ENCODE data around the gene MYBBP1A. TPM values are rescaled to one million over a fixed set of nuclear protein-coding genes. Genes with fewer than 3 reads are reported as not detected.

MYBBP1A gene
- total RNA-seq, 1 experiment from 2014 or later, result 163 TPM

DNA sequence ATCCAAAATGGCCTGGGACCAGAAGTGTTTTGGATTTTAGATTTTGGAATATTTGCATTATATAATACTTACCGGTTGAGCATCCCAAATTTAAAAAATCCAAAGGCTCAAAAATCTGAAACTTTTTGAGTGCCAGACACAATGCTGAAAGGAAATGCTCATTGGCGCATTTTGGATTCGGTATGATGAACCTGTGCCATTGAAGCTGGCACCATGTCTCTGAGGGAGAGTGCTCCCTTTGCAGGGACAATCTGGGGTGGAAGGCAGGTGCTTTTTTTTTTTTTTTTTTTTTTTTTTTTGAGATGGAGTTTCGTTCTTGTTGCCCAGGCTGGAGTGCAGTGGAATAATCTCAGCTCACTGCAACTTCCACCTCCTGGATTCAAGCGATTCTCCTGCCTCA lies 46.9 kb upstream of the MYBBP1A start:
- Mint-ChIP-seq H3K36me3 (no peaks in the 10 kb centered on the region), H3K27me3 (ENCODE audit: low read depth) (no peaks in the 10 kb centered on the region), H3K27ac (no peak overlapping the region), H3K9me3 (no peaks in the 10 kb centered on the region), H3K4me1 (peaks cover 27% of the 10 kb centered on the region), H3K4me3 (no peak overlapping the region)
- ChIA-PET CTCF (interaction anchor here (0.7 to 2.2 kb wide), 2 partner anchors 35 to 99 kb away, joined by 5 to 9 read pairs; no protein-coding TSS in a partner anchor), POLR2A (no interaction called here)
- ATAC-seq, result no peak
- no peak for DNase-seq (ENCODE audit: low spot score)
- TF ChIP-seq ATF1 (CRISPR knock-in tag; IDR thresholded peaks at IDR 0.05), result no peak
- TF ChIP-seq NFYB (CRISPR knock-in tag; conservative IDR thresholded peaks at IDR 0.05; ENCODE audit: low read depth), result no peak
- TF ChIP-seq, protein P1, sequence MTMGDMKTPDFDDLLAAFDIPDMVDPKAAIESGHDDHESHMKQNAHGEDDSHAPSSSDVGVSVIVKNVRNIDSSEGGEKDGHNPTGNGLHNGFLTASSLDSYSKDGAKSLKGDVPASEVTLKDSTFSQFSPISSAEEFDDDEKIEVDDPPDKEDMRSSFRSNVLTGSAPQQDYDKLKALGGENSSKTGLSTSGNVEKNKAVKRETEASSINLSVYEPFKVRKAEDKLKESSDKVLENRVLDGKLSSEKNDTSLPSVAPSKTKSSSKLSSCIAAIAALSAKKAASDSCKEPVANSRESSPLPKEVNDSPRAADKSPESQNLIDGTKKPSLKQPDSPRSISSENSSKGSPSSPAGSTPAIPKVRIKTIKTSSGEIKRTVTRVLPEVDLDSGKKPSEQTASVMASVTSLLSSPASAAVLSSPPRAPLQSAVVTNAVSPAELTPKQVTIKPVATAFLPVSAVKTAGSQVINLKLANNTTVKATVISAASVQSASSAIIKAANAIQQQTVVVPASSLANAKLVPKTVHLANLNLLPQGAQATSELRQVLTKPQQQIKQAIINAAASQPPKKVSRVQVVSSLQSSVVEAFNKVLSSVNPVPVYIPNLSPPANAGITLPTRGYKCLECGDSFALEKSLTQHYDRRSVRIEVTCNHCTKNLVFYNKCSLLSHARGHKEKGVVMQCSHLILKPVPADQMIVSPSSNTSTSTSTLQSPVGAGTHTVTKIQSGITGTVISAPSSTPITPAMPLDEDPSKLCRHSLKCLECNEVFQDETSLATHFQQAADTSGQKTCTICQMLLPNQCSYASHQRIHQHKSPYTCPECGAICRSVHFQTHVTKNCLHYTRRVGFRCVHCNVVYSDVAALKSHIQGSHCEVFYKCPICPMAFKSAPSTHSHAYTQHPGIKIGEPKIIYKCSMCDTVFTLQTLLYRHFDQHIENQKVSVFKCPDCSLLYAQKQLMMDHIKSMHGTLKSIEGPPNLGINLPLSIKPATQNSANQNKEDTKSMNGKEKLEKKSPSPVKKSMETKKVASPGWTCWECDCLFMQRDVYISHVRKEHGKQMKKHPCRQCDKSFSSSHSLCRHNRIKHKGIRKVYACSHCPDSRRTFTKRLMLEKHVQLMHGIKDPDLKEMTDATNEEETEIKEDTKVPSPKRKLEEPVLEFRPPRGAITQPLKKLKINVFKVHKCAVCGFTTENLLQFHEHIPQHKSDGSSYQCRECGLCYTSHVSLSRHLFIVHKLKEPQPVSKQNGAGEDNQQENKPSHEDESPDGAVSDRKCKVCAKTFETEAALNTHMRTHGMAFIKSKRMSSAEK (CRISPR knock-in tag; IDR thresholded peaks at IDR 0.05; ENCODE audit: borderline replicate concordance), result no peak
- no peak for TF ChIP-seq GRHL2 (CRISPR knock-in tag; IDR thresholded peaks at IDR 0.05; ENCODE audit: insufficient replicate concordance, severe bottlenecking)
- no peak for TF ChIP-seq CREB1 (CRISPR knock-in tag; IDR thresholded peaks at IDR 0.05)
- TF ChIP-seq ESRRA (CRISPR knock-in tag; IDR thresholded peaks at IDR 0.05; ENCODE audit: borderline replicate concordance), result no peak
- no peak for TF ChIP-seq ZNF138 (CRISPR knock-in tag; conservative IDR thresholded peaks at IDR 0.05)
- TF ChIP-seq, protein P2, sequence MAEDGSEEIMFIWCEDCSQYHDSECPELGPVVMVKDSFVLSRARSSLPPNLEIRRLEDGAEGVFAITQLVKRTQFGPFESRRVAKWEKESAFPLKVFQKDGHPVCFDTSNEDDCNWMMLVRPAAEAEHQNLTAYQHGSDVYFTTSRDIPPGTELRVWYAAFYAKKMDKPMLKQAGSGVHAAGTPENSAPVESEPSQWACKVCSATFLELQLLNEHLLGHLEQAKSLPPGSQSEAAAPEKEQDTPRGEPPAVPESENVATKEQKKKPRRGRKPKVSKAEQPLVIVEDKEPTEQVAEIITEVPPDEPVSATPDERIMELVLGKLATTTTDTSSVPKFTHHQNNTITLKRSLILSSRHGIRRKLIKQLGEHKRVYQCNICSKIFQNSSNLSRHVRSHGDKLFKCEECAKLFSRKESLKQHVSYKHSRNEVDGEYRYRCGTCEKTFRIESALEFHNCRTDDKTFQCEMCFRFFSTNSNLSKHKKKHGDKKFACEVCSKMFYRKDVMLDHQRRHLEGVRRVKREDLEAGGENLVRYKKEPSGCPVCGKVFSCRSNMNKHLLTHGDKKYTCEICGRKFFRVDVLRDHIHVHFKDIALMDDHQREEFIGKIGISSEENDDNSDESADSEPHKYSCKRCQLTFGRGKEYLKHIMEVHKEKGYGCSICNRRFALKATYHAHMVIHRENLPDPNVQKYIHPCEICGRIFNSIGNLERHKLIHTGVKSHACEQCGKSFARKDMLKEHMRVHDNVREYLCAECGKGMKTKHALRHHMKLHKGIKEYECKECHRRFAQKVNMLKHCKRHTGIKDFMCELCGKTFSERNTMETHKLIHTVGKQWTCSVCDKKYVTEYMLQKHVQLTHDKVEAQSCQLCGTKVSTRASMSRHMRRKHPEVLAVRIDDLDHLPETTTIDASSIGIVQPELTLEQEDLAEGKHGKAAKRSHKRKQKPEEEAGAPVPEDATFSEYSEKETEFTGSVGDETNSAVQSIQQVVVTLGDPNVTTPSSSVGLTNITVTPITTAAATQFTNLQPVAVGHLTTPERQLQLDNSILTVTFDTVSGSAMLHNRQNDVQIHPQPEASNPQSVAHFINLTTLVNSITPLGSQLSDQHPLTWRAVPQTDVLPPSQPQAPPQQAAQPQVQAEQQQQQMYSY (CRISPR knock-in tag; IDR thresholded peaks at IDR 0.05), result no peak

DNA sequence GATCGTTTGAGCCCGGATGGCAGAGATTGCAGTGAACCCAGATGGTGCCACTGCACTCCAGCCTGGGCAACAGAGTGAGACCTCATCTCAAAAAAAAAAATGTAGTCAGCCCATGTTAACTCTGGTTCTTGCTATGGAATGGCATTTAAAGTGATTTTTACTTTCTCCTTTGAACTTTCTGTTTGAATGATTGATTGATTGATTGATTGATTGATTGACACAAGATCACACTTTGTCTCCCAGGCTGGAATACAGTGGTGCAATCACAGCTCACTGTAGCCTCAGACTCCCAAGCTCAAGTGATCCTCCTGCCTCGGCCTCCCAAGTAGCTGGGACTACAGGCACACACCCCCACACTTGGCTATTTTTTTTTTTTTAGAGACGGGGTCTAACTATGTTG lies 46.1 kb upstream of the MYBBP1A start:
- H3K27ac Mint-ChIP-seq, result no peak overlapping the region
- H3K4me3 Mint-ChIP-seq, result no peak overlapping the region
- no peaks in the 10 kb centered on the region for H3K27me3 Mint-ChIP-seq (ENCODE audit: low read depth)
- H3K36me3 Mint-ChIP-seq, result no peaks in the 10 kb centered on the region
- ChIA-PET POLR2A (no interaction called here), CTCF (interaction anchor here (2.2 kb wide), 1 partner anchor 35 kb away, joined by 9 read pairs; no protein-coding TSS in a partner anchor)
- DNase-seq (ENCODE audit: low spot score) (no peak), ATAC-seq (no peak)
- H3K4me1 Mint-ChIP-seq, result peaks cover 27% of the 10 kb centered on the region
- no peaks in the 10 kb centered on the region for H3K9me3 Mint-ChIP-seq
- TF ChIP-seq RELA (CRISPR knock-in tag; IDR thresholded peaks at IDR 0.05; ENCODE audit: borderline replicate concordance) (no peak), TP53 (CRISPR knock-in tag; IDR thresholded peaks at IDR 0.05) (no peak), SP1 (CRISPR knock-in tag; conservative IDR thresholded peaks at IDR 0.05) (no peak), ZNF138 (CRISPR knock-in tag; conservative IDR thresholded peaks at IDR 0.05) (no peak), SOX15 (CRISPR knock-in tag; IDR thresholded peaks at IDR 0.05) (no peak), NFATC4 (CRISPR knock-in tag; IDR thresholded peaks at IDR 0.05) (no peak), IRF2 (CRISPR knock-in tag; IDR thresholded peaks at IDR 0.05; ENCODE audit: borderline replicate concordance, low read depth) (no peak), CREM (CRISPR knock-in tag; IDR thresholded peaks at IDR 0.05) (no peak), ETV6 (CRISPR knock-in tag; IDR thresholded peaks at IDR 0.05) (no peak)
- TF ChIP-seq, protein P3, sequence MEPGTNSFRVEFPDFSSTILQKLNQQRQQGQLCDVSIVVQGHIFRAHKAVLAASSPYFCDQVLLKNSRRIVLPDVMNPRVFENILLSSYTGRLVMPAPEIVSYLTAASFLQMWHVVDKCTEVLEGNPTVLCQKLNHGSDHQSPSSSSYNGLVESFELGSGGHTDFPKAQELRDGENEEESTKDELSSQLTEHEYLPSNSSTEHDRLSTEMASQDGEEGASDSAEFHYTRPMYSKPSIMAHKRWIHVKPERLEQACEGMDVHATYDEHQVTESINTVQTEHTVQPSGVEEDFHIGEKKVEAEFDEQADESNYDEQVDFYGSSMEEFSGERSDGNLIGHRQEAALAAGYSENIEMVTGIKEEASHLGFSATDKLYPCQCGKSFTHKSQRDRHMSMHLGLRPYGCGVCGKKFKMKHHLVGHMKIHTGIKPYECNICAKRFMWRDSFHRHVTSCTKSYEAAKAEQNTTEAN (CRISPR knock-in tag; IDR thresholded peaks at IDR 0.05), result no peak
- TF ChIP-seq, protein P4, sequence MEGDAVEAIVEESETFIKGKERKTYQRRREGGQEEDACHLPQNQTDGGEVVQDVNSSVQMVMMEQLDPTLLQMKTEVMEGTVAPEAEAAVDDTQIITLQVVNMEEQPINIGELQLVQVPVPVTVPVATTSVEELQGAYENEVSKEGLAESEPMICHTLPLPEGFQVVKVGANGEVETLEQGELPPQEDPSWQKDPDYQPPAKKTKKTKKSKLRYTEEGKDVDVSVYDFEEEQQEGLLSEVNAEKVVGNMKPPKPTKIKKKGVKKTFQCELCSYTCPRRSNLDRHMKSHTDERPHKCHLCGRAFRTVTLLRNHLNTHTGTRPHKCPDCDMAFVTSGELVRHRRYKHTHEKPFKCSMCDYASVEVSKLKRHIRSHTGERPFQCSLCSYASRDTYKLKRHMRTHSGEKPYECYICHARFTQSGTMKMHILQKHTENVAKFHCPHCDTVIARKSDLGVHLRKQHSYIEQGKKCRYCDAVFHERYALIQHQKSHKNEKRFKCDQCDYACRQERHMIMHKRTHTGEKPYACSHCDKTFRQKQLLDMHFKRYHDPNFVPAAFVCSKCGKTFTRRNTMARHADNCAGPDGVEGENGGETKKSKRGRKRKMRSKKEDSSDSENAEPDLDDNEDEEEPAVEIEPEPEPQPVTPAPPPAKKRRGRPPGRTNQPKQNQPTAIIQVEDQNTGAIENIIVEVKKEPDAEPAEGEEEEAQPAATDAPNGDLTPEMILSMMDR (IDR thresholded peaks at IDR 0.05), result no peak
- TF ChIP-seq, protein P5, sequence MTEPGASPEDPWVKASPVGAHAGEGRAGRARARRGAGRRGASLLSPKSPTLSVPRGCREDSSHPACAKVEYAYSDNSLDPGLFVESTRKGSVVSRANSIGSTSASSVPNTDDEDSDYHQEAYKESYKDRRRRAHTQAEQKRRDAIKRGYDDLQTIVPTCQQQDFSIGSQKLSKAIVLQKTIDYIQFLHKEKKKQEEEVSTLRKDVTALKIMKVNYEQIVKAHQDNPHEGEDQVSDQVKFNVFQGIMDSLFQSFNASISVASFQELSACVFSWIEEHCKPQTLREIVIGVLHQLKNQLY (CRISPR knock-in tag; IDR thresholded peaks at IDR 0.05), result no peak
- TF ChIP-seq, protein P6, sequence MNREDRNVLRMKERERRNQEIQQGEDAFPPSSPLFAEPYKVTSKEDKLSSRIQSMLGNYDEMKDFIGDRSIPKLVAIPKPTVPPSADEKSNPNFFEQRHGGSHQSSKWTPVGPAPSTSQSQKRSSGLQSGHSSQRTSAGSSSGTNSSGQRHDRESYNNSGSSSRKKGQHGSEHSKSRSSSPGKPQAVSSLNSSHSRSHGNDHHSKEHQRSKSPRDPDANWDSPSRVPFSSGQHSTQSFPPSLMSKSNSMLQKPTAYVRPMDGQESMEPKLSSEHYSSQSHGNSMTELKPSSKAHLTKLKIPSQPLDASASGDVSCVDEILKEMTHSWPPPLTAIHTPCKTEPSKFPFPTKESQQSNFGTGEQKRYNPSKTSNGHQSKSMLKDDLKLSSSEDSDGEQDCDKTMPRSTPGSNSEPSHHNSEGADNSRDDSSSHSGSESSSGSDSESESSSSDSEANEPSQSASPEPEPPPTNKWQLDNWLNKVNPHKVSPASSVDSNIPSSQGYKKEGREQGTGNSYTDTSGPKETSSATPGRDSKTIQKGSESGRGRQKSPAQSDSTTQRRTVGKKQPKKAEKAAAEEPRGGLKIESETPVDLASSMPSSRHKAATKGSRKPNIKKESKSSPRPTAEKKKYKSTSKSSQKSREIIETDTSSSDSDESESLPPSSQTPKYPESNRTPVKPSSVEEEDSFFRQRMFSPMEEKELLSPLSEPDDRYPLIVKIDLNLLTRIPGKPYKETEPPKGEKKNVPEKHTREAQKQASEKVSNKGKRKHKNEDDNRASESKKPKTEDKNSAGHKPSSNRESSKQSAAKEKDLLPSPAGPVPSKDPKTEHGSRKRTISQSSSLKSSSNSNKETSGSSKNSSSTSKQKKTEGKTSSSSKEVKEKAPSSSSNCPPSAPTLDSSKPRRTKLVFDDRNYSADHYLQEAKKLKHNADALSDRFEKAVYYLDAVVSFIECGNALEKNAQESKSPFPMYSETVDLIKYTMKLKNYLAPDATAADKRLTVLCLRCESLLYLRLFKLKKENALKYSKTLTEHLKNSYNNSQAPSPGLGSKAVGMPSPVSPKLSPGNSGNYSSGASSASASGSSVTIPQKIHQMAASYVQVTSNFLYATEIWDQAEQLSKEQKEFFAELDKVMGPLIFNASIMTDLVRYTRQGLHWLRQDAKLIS (CRISPR knock-in tag; IDR thresholded peaks at IDR 0.05; ENCODE audit: borderline replicate concordance), result no peak
